Activated CD8-positive, alpha-beta memory T cell treated with anti-CD3 and anti-CD28 coated beads, Interleukin-2, amount 50 U/mL, for 4 hours (primary cell): ENCODE results near the gene HSPBP1.

Experiments
- DNase-seq: peaks from one replicate; pipeline ENCODE4 v3.0.0-alpha.2; 2020

Gene HSPBP1

GRCh38 chr19:55304279-55304978, 24.5 kb upstream of the HSPBP1 start:
- DNase-seq = no peak

GRCh38 chr19:55303477-55303876, 23.6 kb upstream of the HSPBP1 start:
- DNase-seq = no peak

DNA sequence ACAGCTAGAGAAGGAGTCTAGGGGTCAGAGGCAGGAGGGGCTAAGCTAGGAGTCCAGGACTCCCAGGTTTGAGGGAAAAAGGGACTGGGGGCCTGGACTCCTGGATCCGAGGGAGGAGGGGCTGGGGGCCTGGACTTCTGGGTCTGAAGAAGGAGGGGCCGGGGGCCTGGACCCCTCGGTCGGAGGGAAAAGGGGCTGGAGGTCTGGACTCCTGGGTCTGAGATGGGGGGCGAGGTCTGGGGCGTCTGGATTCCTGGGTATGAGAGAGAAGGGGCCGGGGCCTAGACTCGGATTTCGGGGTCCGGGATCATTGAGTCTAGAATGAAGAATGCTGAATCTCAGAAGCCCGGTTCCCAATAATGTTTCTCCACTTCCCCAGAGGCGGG, 22.4 kb upstream of the HSPBP1 start:
- no peak for DNase-seq

GRCh38 chr19:55301459-55302317, 21.8 kb upstream of the HSPBP1 start:
- peak; percentile 98 for DNase-seq

GRCh38 chr19:55300886-55301458, 21.1 kb upstream of the HSPBP1 start:
- DNase-seq = no peak

- DNase-seq = no peak
Measured at GRCh38 chr19:55299991-55300390, 20.1 kb upstream of the HSPBP1 start.

- DNase-seq = no peak
Measured at GRCh38 chr19:55297267-55297666, 17.4 kb upstream of the HSPBP1 start.

DNA sequence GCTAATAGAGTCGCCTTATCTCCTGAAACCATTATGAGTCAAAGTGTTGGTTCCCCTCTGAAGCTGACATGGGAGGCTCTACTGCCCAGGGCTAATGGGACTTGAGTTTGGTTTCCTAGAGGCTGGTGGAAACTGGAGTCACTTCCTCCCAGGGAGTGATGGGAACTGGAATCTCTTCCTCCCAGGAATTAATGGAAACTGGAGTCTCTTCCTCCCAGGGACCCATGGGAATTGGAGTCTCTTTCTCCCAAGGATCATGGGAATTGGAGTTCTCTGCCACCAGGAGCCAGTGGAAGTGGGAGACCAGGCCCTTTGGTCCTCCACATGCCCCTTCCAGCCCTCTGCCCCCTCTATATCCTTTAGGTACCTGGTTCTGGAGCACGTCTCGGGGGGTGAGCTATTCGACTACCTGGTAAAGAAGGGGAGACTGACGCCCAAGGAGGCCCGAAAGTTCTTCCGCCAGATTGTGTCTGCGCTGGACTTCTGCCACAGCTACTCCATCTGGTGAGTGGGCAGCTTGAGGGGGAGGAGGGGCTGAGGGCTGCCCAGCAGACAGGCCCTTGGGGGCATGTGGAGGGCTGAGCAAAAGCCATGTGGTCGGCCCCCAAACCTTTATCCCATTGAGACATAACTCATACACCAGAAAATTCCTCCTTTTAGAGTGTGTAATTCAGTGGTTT, 9.3 kb upstream of the HSPBP1 start:
- no peak for DNase-seq

DNA sequence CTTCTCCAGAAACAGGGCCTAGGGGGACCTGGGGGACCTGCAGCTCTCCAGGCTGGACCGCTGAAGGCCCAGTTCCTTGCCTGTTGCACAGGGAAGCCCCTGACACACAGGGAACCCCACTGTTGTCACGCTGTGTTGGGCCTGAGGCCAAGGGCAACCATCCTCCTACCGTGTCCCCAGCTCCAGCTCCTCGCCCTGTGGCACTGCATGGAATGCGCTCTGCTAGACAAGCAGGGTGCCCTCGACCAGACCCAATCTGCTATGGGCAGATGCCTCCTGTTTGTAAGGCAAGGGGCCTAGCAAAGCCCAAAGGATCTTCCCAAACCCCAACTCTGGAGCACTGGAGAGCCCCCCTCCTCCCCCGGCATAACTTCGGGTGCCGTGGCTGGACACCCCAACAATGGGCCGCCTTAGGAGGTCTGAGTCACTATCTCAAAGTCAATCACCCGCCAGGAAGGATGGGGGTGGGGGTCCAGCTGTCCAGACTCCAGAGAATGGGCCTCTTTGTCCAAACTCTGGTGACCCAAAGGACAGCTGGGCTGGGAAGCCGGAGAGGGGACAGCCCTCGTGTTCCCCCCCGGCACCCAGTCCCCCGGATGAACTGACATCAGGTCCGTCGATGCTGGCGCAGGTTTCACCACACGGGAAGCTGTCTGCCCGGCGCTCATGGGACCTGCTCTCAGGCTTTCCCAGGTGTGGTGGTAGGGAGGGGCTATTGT, 7.6 kb upstream of the HSPBP1 start:
- no peak for DNase-seq

DNA sequence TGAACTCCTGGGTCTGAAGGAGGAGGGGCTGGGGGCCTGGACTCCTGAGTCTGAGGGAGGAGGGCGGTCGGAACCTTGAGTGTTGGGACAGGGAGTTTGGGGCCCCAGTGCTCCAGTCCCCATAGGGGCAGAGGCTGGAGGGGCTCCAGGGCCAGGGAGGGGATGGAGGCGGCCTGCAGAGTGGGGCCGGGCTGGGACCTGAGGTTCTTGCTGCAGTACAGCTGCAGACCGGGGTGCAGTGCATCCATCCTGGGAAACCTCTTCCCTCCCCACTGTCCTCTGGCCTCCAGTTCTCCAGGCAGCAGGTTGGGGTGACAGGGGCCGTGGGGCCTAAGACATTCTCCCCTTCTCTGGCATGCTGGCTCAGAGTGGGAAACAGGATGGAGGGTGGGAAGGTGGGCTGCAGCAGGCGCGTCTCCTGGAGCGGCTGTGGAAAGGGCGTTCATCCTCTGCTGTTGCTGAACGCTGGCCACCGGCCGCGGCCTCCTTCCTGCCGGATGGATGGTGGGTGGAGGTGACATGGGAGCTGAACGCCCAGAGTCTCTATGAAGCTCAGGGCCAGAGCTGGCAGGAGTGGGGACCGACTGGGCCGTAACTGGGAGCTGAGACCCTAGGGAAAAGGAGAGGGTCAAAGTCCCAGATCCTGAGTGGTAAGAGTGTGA, 5.5 kb upstream of the HSPBP1 start:
- no peak for DNase-seq

DNA sequence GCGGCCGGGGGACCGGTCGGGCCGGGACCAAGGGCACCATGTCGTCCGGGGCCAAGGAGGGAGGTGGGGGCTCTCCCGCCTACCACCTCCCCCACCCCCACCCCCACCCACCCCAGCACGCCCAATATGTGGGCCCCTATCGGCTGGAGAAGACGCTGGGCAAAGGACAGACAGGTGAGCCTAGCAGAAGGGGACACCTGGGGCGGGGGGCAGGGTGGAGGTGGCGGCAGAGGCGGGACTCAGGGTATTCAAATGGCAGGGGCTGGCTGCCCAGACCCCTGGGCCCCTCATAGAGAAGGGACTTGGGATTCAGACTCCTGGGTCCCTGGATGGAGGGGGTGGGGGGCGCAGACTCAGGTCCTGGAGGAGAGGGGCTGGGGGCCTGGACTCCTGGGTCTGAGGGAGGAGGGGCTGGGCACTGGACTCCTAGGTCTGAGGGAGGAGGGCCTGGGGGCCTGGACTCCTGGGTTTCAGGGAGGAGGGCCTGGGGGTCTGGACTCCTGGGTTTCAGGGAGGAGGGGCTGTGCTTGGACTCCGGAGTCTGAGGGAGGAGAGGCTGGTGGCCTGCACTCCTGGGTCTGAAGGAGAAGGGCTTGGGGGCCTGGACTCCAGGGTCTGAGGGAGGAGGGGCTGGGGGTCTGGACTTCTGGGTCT, 4.6 kb upstream of the HSPBP1 start:
- no peak for DNase-seq

DNA sequence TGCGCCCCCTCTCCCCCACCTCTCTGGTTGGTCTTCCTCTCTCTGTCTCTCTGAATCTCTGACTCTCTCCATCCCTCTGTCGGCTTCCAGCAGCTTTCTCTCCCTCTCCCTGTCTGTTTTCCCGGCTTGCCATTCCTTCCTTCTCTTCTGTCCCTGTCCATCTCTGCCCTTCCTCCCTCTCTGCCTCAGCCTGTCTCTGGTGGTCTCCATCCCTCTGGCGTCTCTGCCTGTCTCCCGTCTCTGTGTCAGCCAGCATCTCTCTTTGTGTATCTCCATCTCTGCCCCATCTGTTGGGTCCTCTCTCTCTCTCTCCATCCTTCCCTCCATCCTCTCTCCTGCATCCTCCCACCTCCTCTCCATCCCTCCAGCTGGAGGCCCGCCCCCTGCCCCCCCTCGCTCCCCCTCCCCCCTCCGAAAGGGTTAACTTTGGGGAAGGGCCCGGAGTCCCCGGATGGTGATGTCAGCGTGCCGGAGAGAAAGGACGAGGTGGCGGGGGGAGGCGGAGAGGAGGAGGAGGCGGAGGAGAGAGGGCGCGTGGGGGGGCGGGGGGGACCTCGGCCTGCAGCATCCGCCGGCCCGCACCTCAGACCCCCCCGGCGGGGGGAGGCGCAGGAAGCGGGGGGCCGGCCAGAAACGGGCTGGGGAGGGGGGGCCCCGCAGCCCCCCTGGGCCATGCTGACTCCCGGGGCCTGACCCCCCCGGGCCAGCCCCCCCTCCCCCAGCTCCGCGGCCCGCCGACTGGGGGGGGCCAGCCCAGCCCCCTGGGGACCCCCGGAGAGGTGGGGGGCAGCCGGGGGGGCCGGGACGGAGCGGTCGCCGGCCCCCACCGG, 3.9 kb upstream of the HSPBP1 start, which contains the start of gene BRSK1:
BRSK1 (plus strand) TSS at position 450 of the 830 bp plus-strand sequence. CDS start 446 bp downstream, outside the sequence.
- DNase-seq = peak; percentile 64

DNA sequence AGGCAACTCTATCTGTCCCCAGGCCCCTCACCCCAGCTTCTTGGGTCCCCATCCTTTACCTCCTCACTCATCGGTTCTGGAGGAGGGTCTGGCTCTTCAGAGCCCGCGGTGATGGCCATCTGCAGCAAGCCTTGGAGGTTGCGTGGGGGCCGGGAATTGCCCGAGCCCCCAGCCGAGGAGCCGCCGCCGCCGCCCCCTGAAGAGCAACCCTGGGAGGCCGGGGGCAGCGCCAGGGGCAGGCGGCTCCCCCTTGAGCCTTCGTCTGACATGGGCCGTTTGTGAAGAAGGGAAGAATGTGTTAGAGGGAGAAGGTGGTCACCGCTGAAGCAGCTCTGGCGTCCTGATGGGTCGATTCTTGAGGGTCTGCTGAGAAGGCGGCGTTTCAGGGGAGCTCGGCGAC, 570 bp downstream of the HSPBP1 start:
- no peak for DNase-seq

DNA sequence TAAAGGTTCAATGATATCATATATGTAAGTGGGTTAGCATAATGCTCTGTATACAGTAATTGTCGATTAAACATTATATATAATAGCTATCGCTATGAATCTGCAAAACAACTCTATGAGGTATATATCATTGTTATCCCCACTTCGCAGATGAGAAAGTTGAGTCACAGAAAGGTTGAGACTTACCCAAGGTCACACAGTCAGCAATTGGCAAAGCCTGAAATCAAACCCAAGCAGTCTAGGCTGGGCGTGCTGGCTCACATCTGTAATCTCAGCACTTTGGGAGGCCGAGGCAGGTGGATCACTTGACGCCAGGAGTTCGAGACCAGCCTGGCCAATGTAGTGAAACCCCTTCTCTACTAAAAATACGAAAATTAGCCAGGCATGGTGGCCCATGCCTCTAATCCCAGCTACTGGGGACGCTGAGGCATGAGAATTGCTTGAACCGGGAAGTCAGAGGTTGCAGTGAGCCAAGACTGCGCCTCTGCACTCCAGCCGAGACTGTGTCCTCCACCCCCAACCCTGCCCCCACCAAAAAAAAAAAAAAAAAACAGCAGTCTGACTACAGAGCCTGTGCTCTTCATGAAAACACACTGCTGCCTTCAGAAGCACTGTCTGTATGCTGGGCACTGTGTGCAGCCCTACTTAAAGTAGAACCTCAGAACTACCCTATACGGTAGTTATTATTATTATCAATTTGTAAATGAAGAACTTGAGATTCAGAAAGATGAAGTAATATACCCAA, 1.3 kb downstream of the HSPBP1 start:
- DNase-seq = no peak

DNA sequence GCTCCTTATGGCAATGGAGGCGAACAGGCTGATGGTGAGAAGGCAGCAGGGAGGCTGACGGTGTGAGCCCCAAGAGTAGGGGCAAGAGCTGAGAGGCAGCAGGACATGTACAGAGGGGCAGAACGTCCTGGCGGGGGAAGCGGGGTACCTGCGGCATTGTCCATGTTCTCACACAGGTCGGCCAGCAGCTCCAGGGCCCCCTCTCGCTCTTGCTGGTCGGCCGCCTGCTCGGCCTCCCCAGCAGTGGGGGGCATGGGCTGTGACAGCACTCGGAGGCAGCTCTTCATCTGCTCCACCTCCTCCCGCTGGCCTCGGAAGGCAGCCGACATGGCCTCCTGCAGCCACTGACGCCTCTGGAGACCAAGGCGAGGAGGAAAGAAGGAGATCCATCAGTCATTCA, 2.4 kb downstream of the HSPBP1 start:
- no peak for DNase-seq

DNA sequence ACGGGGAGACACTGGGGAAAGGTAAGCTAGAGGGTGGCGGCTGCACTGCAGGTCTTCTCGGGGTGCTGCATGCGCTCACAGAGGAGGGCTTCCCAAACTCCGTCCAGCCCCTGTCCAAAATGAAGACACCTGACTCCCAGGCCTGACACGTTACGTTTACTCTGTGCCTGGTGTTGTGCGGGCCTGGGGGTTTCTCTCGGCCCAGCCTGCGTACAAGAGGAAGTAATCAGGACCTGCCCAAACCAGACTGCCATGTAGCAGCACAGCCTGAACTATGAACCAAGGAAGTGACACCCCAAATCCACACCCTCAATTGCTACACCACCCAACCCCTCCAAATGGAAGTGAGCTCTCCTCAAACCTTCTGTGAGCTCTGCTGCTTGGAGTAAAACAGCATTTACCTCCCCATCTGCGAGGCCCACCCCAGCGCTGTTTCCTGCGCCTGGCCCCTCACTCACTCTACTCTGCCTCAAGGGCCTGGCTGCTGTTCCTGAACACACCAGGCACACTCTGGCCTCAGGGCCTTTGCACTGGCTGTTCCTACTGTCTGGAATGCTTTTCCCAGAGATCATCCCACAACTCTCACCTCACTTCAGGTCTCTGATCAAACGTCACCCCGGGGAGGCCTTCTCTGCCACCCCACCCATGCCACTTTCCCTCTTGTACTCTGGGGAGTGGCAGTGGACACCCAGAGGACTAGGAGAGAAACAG, 3.0 kb downstream of the HSPBP1 start:
- DNase-seq = no peak

GRCh38 chr19:55275851-55276719, 3.8 kb downstream of the HSPBP1 start:
- no peak for DNase-seq
